Type B pancreatic cell (in vitro differentiated cells): ENCODE results near the gene FGF11. TPM values are rescaled to one million over a fixed set of nuclear protein-coding genes. Genes with fewer than 3 reads are reported as not detected.

Experiments used
- DNase-seq: peaks from one replicate; pipeline ENCODE4 v3.0.0; 2021; ENCODE audit warnings: mixed read lengths; ENCODE audit not compliant: unreplicated experiment; ENCODE audit errors: extremely low spot score
- H3K27ac Mint-ChIP-seq: 2 replicates; pipeline ENCODE4 v1.8.0; 2021; ENCODE audit warnings: mild to moderate bottlenecking, mixed read lengths
- H3K27me3 Mint-ChIP-seq: 2 replicates; pipeline ENCODE4 v1.8.0; 2021; ENCODE audit warnings: mixed read lengths
- H3K36me3 Mint-ChIP-seq: 2 replicates; pipeline ENCODE4 v1.8.0; 2021; ENCODE audit warnings: mixed read lengths
- H3K4me1 Mint-ChIP-seq: one replicate; pipeline ENCODE4 v1.8.0; 2021; ENCODE audit warnings: mixed read lengths; ENCODE audit not compliant: unreplicated experiment
- H3K4me3 Mint-ChIP-seq: 2 replicates; pipeline ENCODE4 v1.8.0; 2021; ENCODE audit warnings: mild to moderate bottlenecking, mixed read lengths
- H3K9me3 Mint-ChIP-seq: 2 replicates; pipeline ENCODE4 v1.8.0; 2021; ENCODE audit warnings: mixed read lengths
- CTCF ChIP-seq: fragments of 200-600 bp; sonication (generic); conservative IDR thresholded peaks from 2 replicates; pipeline ENCODE4 v1.5.0; 2021; ENCODE audit warnings: antibody characterized with exemption, mild to moderate bottlenecking
- total RNA-seq: library from RNA; stranded (reverse); gene quantifications from 2 replicates; pipeline ENCODE4 v1.2.1, GENCODE V29; 2021; ENCODE audit warnings: low replicate concordance

The FGF11 gene
- total RNA-seq, 1 donor from 2014 or later: 21.8 TPM

- no peak overlapping the region for H3K4me3 Mint-ChIP-seq
- no peak overlapping the region for H3K27ac Mint-ChIP-seq
- DNase-seq: no peak
- no peak for TF ChIP-seq CTCF
- H3K27me3 Mint-ChIP-seq: no peaks in the 10 kb centered on the region
- H3K4me1 Mint-ChIP-seq: peaks cover 24% of the 10 kb centered on the region
- H3K9me3 Mint-ChIP-seq: no peaks in the 10 kb centered on the region
- peaks cover 9% of the 10 kb centered on the region for H3K36me3 Mint-ChIP-seq
These were observed 23.0 kb upstream of the FGF11 start for GRCh38 chr17:7416323-7416722.

DNA sequence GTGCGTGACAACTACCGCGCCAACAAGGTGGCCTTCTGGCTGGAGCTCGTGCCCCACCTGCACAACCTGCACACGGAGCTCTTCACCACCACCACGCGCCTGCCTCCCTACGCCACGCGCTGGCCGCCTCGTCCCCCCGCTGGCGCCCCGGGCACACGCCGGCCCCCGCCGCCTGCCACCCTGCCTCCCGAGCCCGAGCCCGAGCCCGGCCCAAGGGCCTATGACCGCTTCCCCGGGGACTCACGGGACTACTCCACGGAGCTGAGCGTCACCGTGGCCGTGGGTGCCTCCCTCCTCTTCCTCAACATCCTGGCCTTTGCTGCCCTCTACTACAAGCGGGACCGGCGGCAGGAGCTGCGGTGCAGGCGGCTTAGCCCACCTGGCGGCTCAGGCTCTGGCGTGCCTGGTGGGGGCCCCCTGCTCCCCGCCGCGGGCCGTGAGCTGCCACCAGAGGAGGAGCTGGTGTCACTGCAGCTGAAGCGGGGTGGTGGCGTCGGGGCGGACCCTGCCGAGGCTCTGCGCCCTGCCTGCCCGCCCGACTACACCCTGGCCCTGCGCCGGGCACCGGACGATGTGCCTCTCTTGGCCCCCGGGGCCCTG is 22.2 kb upstream of the FGF11 start:
- Mint-ChIP-seq H3K27me3 (no peaks in the 10 kb centered on the region), H3K4me1 (peaks cover 21% of the 10 kb centered on the region), H3K27ac (no peak overlapping the region), H3K36me3 (peaks cover 9% of the 10 kb centered on the region), H3K4me3 (no peak overlapping the region), H3K9me3 (no peaks in the 10 kb centered on the region)
- no peak for DNase-seq
- no peak for TF ChIP-seq CTCF

DNA sequence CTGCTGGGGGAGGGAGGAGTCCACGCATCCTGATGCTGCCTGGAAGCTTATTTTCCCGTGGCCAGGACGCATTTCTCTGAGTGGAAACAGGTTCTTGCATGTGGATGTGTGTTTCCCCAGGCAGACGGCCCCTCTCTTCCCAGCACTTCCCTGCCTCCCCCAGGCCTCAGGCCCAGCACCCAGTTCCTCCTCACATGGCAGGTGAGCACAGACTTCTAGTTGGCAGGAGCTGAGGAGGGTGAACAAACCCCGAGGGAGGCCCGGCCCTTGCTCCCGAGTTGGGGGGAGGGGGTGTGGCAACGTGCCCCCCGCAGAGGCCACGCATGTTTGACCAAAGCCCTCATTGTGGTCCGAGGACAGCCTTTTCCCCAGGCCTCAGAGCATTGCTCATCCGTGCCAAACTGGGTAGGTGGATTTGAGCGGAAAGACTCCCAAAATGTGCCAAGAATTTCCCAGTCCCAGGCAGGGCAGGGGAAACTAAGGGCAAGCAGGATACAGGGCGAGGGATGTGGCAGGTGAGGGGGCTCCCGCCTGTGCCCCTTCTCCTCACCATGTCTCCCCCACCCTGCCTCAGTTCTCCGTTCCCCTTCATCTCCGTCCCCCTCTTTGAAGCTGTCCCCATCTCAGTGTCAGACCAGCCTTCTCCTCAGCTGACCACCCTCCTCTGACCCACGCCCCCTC is 20.7 kb upstream of the FGF11 start:
- no peak for TF ChIP-seq CTCF
- Mint-ChIP-seq H3K27me3 (no peaks in the 10 kb centered on the region), H3K27ac (no peak overlapping the region), H3K9me3 (no peaks in the 10 kb centered on the region), H3K36me3 (peaks cover 7% of the 10 kb centered on the region), H3K4me1 (peaks cover 12% of the 10 kb centered on the region), H3K4me3 (no peak overlapping the region)
- no peak for DNase-seq

- Mint-ChIP-seq H3K9me3 (no peaks in the 10 kb centered on the region), H3K27ac (peak within 1 kb of the TSS; percentile 73), H3K4me1 (peaks cover 12% of the 10 kb centered on the region), H3K36me3 (peaks cover 7% of the 10 kb centered on the region), H3K27me3 (no peaks in the 10 kb centered on the region), H3K4me3 (no peak within 1 kb of the TSS)
- no peak for TF ChIP-seq CTCF
- no peak for DNase-seq
These were observed 19.3 kb upstream of the FGF11 start, which contains the start of gene SPEM1 for GRCh38 chr17:7419819-7420610. Gene SPEM1, plus strand, starts transcription at chr17:7420324. Its CDS starts 61 bp downstream, at chr17:7420385.

- H3K4me1 Mint-ChIP-seq: peaks cover 12% of the 10 kb centered on the region
- no peak for TF ChIP-seq CTCF
- H3K9me3 Mint-ChIP-seq: no peaks in the 10 kb centered on the region
- H3K27me3 Mint-ChIP-seq: no peaks in the 10 kb centered on the region
- no peak for DNase-seq
- no peak overlapping the region for H3K4me3 Mint-ChIP-seq
- H3K27ac Mint-ChIP-seq: no peak overlapping the region
- peaks cover 6% of the 10 kb centered on the region for H3K36me3 Mint-ChIP-seq
These were observed 18.1 kb upstream of the FGF11 start for GRCh38 chr17:7421186-7421585.
